Adrenal gland (tissue), 5 donors: ENCODE measurements around the gene GAL.

Source experiments
- POLR2A ChIP-seq, 2 donors: fragments of 450-650 bp; IDR thresholded peaks; one replicate each; pipeline ENCODE4 v1.6.1; 2017; ENCODE audit warnings: antibody characterized with exemption in 2 of 2, mild to moderate bottlenecking in 2 of 2, moderate library complexity in 1 of 2
- TF ChIP-seq, protein P1 (sequence below), 6 experiments: fragments of 450-650 bp in 4 of 6; fragments of 200-600 bp in 2 of 6; sonication (generic) in 1 of 6; IDR thresholded peaks; 1 replicate in 5 of 6; 2 replicates in 1 of 6; pipeline versions ENCODE4 v1.5.1 to v1.8.0; 2016 to 2021; ENCODE audit warnings: antibody characterized with exemption in 6 of 6, mild to moderate bottlenecking in 2 of 6, moderate library complexity in 1 of 6
- donor health status: DM: no; HTN: no; CAD: no.

DNA sequence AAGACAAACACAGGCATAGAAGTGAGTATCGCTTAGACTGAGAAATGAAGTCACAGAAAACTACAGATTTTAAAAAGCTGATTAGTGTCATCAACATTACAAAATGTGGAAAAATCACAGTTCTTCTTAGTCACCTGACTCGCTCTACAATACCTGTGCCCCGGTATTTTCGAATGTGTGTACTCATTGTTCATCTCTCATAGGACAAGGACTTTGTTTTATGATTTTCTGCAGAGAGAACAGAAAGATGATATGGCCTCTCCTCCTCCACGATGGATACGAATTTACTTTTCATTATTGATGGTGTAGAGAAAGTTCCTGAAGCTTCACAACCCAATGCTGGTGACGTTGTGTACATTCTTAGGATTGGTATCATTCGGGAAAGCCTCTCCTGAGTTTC is 29.4 kb upstream of the GAL start:
- no peak for TF ChIP-seq POLR2A (IDR thresholded peaks at IDR 0.05)
- TF ChIP-seq, protein P1, sequence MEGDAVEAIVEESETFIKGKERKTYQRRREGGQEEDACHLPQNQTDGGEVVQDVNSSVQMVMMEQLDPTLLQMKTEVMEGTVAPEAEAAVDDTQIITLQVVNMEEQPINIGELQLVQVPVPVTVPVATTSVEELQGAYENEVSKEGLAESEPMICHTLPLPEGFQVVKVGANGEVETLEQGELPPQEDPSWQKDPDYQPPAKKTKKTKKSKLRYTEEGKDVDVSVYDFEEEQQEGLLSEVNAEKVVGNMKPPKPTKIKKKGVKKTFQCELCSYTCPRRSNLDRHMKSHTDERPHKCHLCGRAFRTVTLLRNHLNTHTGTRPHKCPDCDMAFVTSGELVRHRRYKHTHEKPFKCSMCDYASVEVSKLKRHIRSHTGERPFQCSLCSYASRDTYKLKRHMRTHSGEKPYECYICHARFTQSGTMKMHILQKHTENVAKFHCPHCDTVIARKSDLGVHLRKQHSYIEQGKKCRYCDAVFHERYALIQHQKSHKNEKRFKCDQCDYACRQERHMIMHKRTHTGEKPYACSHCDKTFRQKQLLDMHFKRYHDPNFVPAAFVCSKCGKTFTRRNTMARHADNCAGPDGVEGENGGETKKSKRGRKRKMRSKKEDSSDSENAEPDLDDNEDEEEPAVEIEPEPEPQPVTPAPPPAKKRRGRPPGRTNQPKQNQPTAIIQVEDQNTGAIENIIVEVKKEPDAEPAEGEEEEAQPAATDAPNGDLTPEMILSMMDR (IDR thresholded peaks at IDR 0.05), result no peak
